22Rv1 (cell line): ENCODE data around the gene KRTAP2-4.
"Not testable (repeated sequence)": the region's sequence is repeated elsewhere in the genome, so short reads cannot be mapped to it uniquely, and the experiment has no call there.

Source experiments
- H3K27ac ChIP-seq: fragments of 450-650 bp; 2 replicates; pipeline ENCODE4 v1.5.1; 2017
- ZFX ChIP-seq: fragments of 450-650 bp; IDR thresholded peaks from 2 replicates; pipeline ENCODE4 v1.6.1; 2017; ENCODE audit warnings: antibody characterized with exemption, borderline replicate concordance
- TF ChIP-seq, protein P1 (sequence below): fragments of 450-650 bp; IDR thresholded peaks from 2 replicates; pipeline ENCODE4 v1.5.1; 2017; ENCODE audit warnings: mild to moderate bottlenecking

KRTAP2-4 gene

GRCh38 chr17:41098481-41098880 lies 32.8 kb upstream of the KRTAP2-4 start:
- no peak for TF ChIP-seq ZFX
- TF ChIP-seq, protein P1, sequence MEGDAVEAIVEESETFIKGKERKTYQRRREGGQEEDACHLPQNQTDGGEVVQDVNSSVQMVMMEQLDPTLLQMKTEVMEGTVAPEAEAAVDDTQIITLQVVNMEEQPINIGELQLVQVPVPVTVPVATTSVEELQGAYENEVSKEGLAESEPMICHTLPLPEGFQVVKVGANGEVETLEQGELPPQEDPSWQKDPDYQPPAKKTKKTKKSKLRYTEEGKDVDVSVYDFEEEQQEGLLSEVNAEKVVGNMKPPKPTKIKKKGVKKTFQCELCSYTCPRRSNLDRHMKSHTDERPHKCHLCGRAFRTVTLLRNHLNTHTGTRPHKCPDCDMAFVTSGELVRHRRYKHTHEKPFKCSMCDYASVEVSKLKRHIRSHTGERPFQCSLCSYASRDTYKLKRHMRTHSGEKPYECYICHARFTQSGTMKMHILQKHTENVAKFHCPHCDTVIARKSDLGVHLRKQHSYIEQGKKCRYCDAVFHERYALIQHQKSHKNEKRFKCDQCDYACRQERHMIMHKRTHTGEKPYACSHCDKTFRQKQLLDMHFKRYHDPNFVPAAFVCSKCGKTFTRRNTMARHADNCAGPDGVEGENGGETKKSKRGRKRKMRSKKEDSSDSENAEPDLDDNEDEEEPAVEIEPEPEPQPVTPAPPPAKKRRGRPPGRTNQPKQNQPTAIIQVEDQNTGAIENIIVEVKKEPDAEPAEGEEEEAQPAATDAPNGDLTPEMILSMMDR: no peak
- H3K27ac ChIP-seq: no peak overlapping the region

DNA sequence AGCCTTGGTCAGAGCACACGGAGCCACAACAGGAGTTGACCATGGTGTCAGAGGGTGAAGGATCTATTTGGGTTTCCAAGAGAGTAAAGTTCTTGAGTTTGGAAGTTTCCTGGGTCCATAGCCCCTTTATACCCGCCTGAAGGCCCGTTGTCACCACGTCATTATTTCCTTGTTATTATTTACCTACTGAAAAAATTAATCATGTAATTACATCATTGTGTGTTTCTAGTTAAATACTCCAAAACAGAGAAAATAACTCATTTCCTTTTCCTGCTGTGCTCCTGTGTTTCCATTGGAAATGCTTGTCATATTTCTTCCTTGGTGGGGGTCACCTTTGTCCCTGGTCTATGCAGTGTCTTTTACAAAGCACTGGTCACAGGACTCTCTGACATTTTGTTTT lies 32.4 kb upstream of the KRTAP2-4 start, which contains the start of gene KRTAP4-8:
TSS of gene KRTAP4-8 (minus strand) at position 101 of the 400 bp plus-strand sequence. CDS start at position 43, 58 bp downstream.
- no peak within 1 kb of the TSS for H3K27ac ChIP-seq
- TF ChIP-seq ZFX: no peak
- TF ChIP-seq, protein P1: no peak

GRCh38 chr17:41096055-41096454 lies 30.4 kb upstream of the KRTAP2-4 start:
- TF ChIP-seq ZFX: no peak
- TF ChIP-seq, protein P1: no peak
- H3K27ac ChIP-seq: no peak overlapping the region

GRCh38 chr17:41088760-41089352 lies 23.2 kb upstream of the KRTAP2-4 start:
- H3K27ac ChIP-seq: not testable (repeated sequence)

GRCh38 chr17:41084100-41084856 lies 18.6 kb upstream of the KRTAP2-4 start, which contains the start of gene KRTAP4-7:
Gene KRTAP4-7 (plus strand): TSS chr17:41084150. CDS start chr17:41084207, 57 bp downstream.
- H3K27ac ChIP-seq: not testable (repeated sequence)

DNA sequence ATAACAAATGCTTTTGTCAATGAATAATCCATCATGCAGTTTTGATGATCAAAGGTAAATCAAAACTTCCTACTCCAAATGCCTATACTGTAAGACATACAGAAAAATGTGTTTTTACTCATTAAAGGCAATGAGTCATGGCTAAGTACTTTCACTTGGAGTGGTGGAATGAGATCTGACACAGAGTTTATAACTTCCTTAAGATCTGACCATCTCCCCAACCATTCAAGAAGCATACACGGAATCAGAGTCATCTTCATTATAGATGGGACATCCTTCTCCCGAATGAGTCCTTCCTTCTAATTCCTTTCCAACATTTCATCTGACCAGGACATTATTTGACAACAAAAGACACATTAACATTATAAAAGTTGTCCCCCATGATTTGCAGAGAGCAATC lies 17.7 kb upstream of the KRTAP2-4 start:
- not testable (repeated sequence) for H3K27ac ChIP-seq

GRCh38 chr17:41082626-41083025 lies 16.9 kb upstream of the KRTAP2-4 start:
- no peak overlapping the region for H3K27ac ChIP-seq
- TF ChIP-seq ZFX: no peak
- TF ChIP-seq, protein P1: no peak

GRCh38 chr17:41076788-41077187 lies 11.1 kb upstream of the KRTAP2-4 start:
- TF ChIP-seq, protein P1: no peak
- no peak for TF ChIP-seq ZFX
- H3K27ac ChIP-seq: no peak overlapping the region

- TF ChIP-seq ZFX: no peak
- TF ChIP-seq, protein P1: no peak
- no peak overlapping the region for H3K27ac ChIP-seq
Measured at GRCh38 chr17:41073676-41074075, 8.0 kb upstream of the KRTAP2-4 start.
